Measurements from ENCODE around the gene SDK1. TPM values are rescaled to one million over a fixed set of nuclear protein-coding genes. Genes with fewer than 3 reads are reported as not detected.

Gene SDK1
- total RNA-seq, 1 donor from 2014 or later, result 16.7 TPM

DNA sequence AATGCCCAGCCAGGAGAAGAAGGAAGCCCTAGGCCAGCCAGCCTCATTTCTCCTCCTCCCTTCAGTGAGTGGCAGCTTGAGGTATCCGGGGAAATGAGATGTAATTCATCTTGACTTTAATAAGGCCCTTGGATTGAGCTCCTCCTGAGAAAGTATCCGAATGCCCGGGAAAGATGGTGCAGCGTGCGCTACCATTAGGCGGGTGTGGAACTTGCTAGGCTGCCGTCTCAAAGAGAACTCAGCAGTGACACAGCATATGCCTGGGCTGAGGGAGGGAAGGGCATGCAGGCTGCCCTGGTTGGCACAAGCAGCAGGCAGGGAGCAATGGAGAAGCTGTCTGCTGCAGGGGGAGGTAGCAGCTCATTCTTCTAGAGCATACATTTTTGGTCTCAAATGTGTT lies 721.2 kb downstream of the SDK1 start:
- Histone ChIP-seq H3K4me1 (no peaks in the 10 kb centered on the region), H3K27ac (no peak overlapping the region), H3K9me3 (peaks cover 7% of the 10 kb centered on the region), H3K27me3 (no peaks in the 10 kb centered on the region), H3K4me3 (no peak overlapping the region), H3K36me3 (no peaks in the 10 kb centered on the region)
- no peak for DNase-seq (ENCODE audit: extremely low spot score in 2 of 2)
- TF ChIP-seq POLR2AphosphoS5 (IDR thresholded peaks at IDR 0.05; ENCODE audit: insufficient read depth in 1 of 2, low read depth in 1 of 2), result no peak
- TF ChIP-seq POLR2A (IDR thresholded peaks at IDR 0.05), result no peak
- TF ChIP-seq, protein P1, sequence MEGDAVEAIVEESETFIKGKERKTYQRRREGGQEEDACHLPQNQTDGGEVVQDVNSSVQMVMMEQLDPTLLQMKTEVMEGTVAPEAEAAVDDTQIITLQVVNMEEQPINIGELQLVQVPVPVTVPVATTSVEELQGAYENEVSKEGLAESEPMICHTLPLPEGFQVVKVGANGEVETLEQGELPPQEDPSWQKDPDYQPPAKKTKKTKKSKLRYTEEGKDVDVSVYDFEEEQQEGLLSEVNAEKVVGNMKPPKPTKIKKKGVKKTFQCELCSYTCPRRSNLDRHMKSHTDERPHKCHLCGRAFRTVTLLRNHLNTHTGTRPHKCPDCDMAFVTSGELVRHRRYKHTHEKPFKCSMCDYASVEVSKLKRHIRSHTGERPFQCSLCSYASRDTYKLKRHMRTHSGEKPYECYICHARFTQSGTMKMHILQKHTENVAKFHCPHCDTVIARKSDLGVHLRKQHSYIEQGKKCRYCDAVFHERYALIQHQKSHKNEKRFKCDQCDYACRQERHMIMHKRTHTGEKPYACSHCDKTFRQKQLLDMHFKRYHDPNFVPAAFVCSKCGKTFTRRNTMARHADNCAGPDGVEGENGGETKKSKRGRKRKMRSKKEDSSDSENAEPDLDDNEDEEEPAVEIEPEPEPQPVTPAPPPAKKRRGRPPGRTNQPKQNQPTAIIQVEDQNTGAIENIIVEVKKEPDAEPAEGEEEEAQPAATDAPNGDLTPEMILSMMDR (IDR thresholded peaks at IDR 0.05), result no peak
- intact Hi-C loops (cut with DNase I), result no loop called here

DNA sequence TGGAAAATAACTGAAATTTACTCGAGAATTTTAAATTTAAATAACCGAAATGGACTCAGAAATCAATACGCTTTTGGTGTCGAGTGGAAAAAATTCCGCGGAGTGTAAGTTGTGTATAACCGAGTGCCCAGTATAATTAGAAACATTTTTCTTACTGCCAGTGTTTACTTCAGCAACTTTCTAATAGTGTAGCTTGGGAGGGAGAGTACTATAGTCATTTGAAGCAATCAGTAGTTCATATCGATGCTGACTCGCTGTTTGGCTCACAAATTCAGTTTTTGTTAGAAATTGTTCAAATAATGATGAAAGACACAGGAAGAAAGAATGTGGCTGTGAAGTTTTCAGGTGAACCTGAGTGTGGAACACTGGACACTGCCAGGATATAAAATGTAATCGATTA lies 722.5 kb downstream of the SDK1 start:
- TF ChIP-seq POLR2A (IDR thresholded peaks at IDR 0.05), result no peak
- TF ChIP-seq, protein P1 (IDR thresholded peaks at IDR 0.05), result no peak
- no peak for TF ChIP-seq POLR2AphosphoS5 (IDR thresholded peaks at IDR 0.05; ENCODE audit: insufficient read depth in 1 of 2, low read depth in 1 of 2)
- intact Hi-C loops (cut with DNase I), result no loop called here
- no peaks in the 10 kb centered on the region for H3K4me1 ChIP-seq

DNA sequence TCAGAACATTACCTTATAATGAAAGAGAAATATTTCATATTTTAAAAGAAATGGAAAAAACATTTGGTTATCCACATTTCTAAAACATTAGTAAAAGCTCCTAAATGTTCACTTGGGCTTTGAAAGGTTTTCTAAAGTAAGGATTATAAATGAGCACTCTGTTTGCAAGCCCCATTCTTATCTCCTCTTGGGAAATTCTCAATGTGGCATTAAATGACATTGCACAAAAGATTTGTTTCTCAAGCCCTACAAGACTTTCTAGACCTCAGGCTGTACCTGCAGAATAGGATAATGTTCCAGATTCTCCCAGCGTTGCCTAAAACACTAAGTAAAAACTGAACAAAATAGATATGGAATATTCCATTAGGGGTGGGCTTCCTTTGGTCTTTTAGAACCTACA lies 723.1 kb downstream of the SDK1 start:
- Histone ChIP-seq H3K4me3 (no peak overlapping the region), H3K27ac (no peak overlapping the region), H3K4me1 (no peaks in the 10 kb centered on the region), H3K27me3 (no peaks in the 10 kb centered on the region), H3K36me3 (no peaks in the 10 kb centered on the region), H3K9me3 (peaks cover 1% of the 10 kb centered on the region)
- TF ChIP-seq POLR2A (IDR thresholded peaks at IDR 0.05) (no peak), POLR2AphosphoS5 (IDR thresholded peaks at IDR 0.05; ENCODE audit: insufficient read depth in 1 of 2, low read depth in 1 of 2) (no peak)
- TF ChIP-seq, protein P1 (IDR thresholded peaks at IDR 0.05), result no peak
- intact Hi-C loops (cut with DNase I), result no loop called here
- no peak for DNase-seq (ENCODE audit: extremely low spot score in 2 of 2)

More for the DNA sequence above, 722.5 kb downstream of the SDK1 start:
- Histone ChIP-seq H3K36me3 (no peaks in the 10 kb centered on the region), H3K4me3 (no peak overlapping the region), H3K27ac (no peak overlapping the region), H3K27me3 (no peaks in the 10 kb centered on the region), H3K9me3 (peaks cover 7% of the 10 kb centered on the region)
- no peak for DNase-seq (ENCODE audit: extremely low spot score in 2 of 2)

DNA sequence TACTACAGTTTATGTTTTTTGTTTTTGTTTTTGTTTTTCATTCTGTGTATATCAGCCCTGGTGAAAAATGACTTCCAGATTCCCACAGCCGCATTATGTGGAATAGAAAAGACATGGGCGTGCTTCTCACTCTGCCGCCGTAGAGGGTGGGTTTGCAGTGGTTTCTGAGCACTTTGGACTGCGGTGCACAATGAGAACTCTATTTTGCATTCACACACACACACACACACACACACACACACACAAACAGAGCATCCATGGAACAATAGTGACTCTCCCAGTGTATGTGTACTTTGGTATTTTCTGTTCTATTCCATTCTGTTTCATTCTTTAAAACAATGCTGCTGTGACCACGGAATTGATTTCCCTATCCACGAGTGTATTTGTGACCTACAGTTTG lies 723.8 kb downstream of the SDK1 start:
- Histone ChIP-seq H3K4me1 (no peaks in the 10 kb centered on the region), H3K4me3 (no peak overlapping the region), H3K36me3 (no peaks in the 10 kb centered on the region), H3K27me3 (no peaks in the 10 kb centered on the region), H3K27ac (no peak overlapping the region), H3K9me3 (no peaks in the 10 kb centered on the region)
- TF ChIP-seq, protein P1 (IDR thresholded peaks at IDR 0.05), result no peak
- TF ChIP-seq POLR2A (IDR thresholded peaks at IDR 0.05) (no peak), POLR2AphosphoS5 (IDR thresholded peaks at IDR 0.05; ENCODE audit: insufficient read depth in 1 of 2, low read depth in 1 of 2) (no peak)
- no peak for DNase-seq (ENCODE audit: extremely low spot score in 2 of 2)
- intact Hi-C loops (cut with DNase I), result no loop called here

DNA sequence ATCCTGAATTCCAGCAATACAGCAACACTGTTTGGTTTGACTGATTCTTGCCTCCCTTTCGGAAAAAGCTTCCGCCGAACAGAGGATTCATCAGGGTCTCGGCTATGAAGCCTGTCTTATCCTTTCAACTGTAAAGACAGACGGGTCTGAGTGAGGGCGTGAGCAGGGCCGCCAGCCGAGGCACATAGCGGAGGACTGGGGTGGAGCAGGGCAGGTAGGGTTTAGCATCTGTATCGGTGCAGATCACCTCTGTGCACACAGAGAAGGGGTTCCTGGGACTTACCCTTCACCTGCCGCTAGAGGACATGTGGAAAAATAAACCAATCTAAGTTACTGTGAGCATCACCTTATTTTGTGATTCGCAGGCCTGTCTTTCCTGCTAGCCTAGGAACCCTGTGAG lies 724.2 kb downstream of the SDK1 start:
- Histone ChIP-seq H3K27me3 (no peaks in the 10 kb centered on the region), H3K9me3 (no peaks in the 10 kb centered on the region), H3K27ac (no peak overlapping the region), H3K4me1 (no peaks in the 10 kb centered on the region), H3K36me3 (no peaks in the 10 kb centered on the region), H3K4me3 (no peak overlapping the region)
- intact Hi-C loops (cut with DNase I), result no loop called here
- no peak for DNase-seq (ENCODE audit: extremely low spot score in 2 of 2)
- TF ChIP-seq, protein P1 (IDR thresholded peaks at IDR 0.05), result no peak
- TF ChIP-seq POLR2A (IDR thresholded peaks at IDR 0.05) (no peak), POLR2AphosphoS5 (IDR thresholded peaks at IDR 0.05; ENCODE audit: insufficient read depth in 1 of 2, low read depth in 1 of 2) (no peak)

Data from vagina (tissue), 2 donors.